Stimulated activated CD4-positive, alpha-beta T cell treated with anti-CD3 and anti-CD28 coated beads, Interleukin-15, amount 100 ng/mL, for 48 hours (primary cell): Measurements from ENCODE around the gene TSEN34.
"Not testable (repeated sequence)": the region's sequence is repeated elsewhere in the genome, so short reads cannot be mapped to it uniquely, and the experiment has no call there.

ENCODE experiments used
- DNase-seq, 2 donors: peaks; one replicate each; pipeline ENCODE4 v3.0.0-alpha.2; 2020; ENCODE audit warnings: low read depth in 2 of 2

TSEN34 gene

GRCh38 chr19:54239491-54240371, 48.6 kb downstream of the TSEN34 start:
- not testable (repeated sequence) for DNase-seq

GRCh38 chr19:54240372-54241336, 49.5 kb downstream of the TSEN34 start:
- DNase-seq, result not testable (repeated sequence)

GRCh38 chr19:54242234-54242633, 51.1 kb downstream of the TSEN34 start:
- not testable (repeated sequence) for DNase-seq

GRCh38 chr19:54242646-54243045, 51.5 kb downstream of the TSEN34 start, which contains the start of gene LILRA6:
TSS of gene LILRA6 (minus strand) at chr19:54242790.
- not testable (repeated sequence) for DNase-seq

- not testable (repeated sequence) for DNase-seq
These were observed 52.7 kb downstream of the TSEN34 start for GRCh38 chr19:54243809-54244208.
